GM19238 (cell line): ENCODE data around the gene TTC23.

Experiments
- DNase-seq: peaks from one replicate; pipeline ENCODE4 v3.0.0; 2011; ENCODE audit warnings: low spot score; ENCODE audit not compliant: insufficient read length

Gene TTC23

DNA sequence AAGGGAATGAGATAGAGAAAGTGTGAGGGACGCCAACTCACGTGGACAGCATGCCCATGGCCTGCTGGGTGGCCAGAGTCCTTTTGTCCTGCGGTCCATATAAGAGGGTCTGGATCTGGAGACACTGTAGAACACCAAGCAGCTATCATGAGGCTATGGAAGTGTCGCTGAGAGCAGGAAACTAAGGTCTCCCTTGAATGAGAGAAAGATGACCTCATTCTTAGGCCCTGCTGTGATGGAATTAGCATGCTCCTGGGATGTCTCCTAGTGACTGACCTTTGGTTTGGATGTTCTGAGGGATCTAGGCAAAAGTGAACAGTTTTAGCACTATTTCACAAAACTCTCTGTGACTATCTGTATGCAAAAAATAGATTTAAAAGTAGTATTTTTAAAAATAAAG is 110.1 kb downstream of the TTC23 start:
- DNase-seq = no peak

DNA sequence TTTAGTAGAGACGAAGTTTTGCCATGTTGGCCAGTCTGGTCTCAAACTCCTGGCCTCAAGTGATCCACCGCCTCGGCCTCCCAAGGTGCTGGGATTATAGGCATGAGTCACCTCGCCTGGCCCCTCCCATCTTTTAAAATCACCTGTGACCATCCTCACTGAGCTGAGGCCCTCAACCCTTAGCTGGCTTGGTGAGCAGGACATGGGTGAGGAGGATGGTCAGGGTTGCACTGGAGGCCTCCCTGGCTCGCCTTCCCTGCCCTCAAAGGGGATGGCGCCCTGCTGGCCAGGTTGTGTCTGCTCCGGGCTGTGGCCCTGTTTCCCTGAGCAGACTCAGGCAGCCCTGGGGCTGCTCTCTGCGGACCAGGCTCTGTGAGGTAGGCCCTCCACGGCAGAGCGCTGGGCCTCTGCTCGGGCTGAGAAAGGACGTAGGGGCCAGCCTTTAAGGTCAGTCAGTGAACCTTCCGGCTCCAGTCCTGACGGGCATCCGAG is 110.8 kb downstream of the TTC23 start:
- DNase-seq = no peak

DNA sequence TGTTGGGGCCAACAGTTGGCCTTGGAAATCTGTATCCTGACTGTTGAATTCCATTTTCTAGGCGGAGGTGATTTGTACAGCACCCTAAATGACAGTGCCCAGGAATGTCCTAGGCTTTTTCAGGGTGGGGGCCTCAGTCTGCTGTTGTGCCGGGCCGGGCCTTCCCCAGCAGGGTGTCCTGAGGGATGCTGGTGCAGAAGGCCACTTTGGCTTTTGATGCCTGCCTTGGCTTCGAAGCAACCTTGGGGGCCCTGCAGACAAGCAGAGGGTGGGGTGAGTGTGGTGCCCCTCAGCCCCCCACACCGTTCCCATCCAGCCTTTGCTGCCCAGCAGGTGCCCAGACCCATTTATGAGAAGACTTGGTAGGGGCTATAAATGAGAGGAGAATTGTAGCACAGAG is 111.5 kb downstream of the TTC23 start:
- no peak for DNase-seq

DNA sequence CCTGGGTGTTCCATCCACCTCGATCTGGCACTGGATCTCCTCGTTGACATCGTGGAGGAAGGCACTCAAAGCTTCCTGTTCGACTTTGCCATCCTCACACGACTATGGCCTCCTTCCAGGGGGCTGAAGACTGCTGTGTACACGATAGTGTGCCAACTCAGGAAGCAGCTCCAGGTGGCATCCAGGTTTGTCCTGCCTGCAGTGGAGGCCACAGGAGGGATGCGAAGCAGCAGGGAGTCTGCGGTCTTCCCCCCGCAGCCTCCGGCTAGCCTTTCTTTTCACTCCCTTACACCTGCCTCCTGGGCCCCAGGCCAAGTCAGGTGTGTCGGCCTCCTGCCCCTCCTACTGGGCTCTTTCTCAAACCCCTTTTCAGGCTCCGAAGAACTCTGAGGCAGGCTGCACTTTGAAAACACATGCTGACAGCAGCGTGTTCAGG is 112.3 kb downstream of the TTC23 start:
- DNase-seq = no peak

DNA sequence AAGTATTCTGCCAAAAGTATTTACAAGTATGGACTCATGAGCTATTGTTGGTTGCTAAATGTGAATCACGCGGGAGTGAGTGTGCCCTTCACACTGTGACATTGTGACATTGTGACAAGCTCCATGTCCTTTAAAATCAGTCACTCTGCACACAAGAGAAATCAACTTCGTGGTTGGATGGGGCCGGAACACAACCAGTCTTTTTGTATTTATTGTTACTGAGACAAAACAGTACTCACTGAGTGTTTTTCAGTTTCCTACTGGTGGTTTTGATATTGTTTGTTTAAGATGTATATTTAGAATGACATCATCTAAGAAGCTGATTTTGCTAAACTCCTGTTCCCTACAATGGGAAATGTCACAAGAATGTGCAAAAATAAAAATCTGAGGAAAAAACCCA is 114.2 kb downstream of the TTC23 start:
- no peak for DNase-seq

DNA sequence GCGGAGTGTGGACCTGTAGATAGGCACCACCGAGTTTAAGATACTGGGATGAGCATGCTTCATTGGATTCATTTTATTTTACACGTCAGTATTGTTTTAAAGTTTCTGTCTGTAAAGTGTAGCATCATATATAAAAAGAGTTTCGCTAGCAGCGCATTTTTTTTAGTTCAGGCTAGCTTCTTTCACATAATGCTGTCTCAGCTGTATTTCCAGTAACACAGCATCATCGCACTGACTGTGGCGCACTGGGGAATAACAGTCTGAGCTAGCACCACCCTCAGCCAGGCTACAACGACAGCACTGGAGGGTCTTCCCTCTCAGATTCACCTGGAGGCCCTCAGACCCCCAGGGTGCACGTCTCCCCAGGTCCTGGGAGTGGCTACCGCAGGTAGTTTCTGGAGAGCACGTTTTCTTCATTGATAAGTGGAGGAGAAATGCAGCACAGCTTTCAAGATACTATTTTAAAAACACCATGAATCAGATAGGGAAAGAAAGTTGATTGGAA is 115.0 kb downstream of the TTC23 start:
- DNase-seq = no peak

DNA sequence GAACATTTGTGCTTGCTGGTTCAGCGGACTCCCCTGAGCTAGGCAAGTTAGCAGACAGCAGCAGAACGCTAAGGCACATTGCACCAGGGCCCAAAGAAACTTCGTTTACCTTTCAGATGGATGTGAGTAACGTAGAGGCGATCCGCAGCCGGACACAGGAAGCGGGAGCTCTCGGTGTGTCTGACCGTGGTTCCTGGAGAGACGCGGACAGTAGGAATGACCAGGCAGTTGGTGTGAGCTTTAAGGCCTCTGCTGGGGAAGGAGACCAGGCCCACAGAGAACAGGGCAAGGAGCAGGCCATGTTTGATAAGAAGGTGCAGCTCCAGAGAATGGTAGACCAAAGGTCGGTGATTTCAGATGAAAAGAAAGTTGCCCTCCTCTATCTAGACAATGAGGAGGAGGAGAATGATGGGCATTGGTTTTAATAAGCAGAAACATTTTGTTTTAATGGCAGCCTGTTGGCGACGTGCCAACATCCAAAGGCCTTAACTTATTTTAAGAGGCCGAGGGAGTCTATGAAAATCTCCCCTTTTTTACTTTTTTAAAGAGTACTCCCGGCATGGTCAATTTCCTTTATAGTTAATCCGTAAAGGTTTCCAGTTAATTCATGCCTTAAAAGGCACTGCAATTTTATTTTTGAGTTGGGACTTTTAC is 116.6 kb downstream of the TTC23 start:
- DNase-seq = no peak

DNA sequence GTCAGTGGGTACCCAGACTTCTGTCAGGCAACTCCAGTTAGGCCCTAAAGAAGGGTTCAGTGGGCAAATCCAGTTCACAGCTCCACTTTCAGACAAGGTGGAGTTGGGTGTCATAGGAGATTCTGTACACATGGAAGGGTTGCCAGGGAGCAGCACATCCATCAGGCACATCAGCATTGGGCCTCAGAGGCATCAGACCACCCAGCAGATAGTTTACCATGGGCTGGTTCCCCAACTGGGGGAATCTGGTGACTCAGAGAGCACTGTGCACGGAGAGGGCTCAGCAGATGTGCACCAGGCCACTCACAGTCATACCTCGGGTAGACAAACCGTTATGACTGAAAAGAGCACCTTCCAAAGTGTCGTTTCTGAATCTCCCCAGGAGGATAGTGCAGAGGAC is 117.3 kb downstream of the TTC23 start:
- no peak for DNase-seq

DNA sequence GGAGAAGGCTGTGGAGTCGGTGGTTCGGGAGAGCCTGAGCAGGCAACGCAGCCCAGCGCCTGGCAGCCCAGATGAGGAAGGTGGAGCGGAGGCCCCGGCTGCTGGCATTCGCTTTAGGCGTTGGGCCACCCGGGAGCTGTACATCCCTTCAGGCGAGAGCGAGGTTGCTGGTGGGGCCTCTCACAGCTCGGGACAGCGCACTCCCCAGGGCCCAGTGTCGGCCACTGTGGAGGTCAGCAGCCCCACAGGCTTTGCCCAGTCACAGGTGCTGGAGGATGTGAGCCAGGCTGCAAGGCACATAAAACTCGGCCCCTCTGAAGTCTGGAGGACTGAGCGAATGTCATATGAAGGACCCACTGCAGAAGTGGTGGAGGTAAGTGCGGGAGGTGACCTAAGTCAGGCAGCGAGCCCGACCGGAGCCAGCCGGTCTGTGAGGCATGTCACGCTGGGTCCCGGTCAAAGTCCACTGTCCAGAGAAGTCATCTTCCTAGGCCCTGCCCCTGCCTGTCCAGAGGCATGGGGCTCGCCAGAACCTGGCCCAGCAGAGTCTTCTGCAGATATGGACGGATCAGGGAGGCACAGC is 117.8 kb downstream of the TTC23 start:
- DNase-seq = no peak

DNA sequence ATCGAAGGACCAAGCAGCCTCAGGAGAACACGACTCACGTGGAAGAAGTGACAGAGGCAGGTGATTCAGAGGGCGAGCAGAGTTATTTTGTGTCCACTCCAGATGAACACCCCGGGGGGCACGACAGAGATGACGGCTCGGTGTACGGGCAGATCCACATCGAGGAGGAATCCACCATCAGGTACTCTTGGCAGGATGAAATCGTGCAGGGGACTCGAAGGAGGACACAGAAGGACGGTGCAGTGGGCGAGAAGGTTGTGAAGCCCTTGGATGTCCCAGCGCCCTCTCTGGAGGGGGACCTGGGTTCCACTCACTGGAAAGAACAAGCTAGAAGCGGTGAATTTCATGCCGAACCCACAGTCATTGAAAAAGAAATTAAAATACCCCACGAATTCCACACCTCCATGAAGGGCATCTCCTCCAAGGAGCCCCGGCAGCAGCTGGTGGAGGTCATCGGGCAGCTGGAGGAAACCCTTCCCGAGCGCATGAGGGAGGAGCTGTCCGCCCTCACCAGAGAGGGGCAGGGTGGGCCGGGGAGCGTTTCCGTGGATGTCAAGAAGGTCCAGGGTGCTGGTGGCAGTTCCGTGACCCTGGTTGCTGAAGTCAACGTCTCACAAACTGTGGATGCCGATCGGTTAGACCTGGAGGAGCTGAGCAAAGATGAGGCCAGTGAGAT is 118.5 kb downstream of the TTC23 start:
- DNase-seq = no peak

DNA sequence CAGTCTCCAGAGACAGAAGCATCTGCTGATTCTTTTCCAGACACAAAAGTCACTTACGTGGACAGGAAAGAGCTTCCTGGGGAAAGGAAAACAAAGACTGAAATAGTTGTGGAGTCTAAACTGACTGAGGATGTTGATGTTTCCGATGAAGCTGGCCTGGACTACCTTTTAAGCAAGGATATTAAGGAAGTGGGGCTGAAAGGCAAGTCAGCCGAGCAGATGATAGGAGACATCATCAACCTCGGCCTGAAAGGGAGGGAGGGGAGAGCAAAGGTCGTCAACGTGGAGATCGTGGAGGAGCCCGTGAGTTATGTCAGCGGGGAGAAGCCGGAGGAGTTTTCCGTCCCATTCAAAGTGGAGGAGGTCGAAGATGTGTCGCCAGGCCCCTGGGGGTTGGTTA is 119.1 kb downstream of the TTC23 start:
- DNase-seq = no peak

DNA sequence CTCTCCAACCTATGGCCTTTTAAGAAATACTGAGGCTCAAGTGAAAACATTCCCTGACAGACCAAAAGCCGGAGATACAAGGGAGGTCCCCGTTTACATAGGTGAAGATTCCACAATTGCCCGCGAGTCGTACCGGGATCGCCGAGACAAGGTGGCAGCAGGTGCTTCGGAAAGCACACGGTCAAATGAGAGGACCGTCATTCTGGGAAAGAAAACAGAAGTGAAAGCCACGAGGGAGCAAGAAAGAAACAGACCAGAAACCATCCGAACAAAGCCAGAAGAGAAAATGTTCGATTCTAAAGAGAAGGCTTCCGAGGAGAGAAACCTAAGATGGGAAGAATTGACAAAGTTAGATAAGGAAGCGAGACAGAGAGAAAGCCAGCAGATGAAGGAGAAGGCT is 119.7 kb downstream of the TTC23 start:
- DNase-seq = no peak

DNA sequence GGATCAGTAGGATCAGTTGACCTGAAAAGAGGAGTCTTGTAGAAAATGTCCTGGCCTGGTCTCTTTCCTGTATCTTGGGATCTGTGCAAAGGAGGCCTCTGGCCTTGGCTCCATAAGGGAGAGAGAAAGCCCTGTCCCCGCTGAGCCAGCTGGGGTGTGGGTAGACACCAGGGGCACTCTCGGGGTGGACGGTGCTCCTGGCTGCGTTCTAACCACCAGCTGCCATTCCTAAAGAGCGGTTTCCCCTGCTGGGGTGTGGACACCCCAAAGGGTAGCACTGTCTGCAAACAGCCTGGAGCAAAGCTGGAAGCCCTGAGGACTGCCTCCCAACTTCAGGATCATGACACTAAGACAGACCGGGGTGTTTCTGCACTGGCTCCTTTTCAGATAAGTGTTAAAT is 121.0 kb downstream of the TTC23 start:
- no peak for DNase-seq

DNA sequence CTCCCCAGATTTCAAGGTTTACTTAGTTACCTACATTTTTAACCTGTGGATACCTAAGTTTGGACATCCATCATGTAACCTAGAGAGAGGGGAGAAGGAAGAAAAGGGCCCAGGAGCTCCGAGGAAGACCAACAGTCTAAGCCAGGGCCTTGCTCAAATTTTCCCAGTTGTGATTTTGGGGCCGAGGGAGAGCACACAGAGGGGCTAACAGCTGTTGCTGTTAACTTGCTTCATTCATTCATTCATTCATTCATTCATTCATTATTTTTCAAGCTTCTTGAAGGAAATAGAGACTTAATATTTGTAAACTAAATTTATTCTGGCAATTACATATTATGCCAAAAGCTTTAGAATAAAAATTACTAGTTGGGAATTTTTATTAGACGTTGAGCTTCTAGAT is 121.6 kb downstream of the TTC23 start:
- no peak for DNase-seq

DNA sequence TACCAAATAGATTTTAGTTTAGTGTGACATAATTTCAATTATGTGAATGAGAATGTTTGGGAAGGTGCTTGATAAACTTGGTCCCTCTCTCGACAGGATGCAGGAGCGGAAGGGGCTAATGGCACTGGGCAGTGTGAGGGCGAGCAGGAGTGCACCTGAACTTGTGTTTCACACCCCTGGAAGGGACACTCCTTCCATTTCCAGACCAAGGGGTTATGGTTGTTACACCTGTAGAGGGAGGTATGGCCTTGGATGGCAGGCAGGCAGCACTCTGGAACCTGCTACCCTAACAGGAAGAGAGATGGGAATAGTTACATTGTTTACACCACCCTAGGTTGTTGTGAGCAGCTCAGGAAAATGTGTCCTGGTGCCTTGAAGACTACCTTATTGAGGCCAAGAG is 122.5 kb downstream of the TTC23 start:
- no peak for DNase-seq

DNA sequence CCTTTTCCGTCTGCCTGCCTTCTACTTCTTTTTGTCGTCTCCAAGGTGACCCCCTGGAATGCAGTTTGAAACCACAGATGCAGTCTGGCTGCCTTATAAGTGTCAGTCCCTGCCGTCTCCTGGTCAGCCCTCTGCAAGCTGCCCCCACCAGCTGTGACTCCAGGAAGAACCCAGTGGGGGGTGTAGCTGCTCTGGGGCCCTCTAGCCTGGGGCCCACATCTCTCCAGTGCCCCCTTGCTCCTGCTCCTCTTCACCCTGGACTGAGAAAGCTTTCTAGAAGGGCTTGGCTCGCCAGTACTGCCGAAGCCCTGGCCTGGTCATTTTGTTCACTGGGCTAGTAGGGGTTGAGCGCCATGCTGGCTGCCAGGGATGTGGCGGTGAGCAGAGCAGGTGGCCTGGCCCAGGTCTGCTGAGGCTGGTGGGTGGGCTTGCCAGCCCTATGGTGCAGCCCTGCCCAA is 123.2 kb downstream of the TTC23 start:
- no peak for DNase-seq

DNA sequence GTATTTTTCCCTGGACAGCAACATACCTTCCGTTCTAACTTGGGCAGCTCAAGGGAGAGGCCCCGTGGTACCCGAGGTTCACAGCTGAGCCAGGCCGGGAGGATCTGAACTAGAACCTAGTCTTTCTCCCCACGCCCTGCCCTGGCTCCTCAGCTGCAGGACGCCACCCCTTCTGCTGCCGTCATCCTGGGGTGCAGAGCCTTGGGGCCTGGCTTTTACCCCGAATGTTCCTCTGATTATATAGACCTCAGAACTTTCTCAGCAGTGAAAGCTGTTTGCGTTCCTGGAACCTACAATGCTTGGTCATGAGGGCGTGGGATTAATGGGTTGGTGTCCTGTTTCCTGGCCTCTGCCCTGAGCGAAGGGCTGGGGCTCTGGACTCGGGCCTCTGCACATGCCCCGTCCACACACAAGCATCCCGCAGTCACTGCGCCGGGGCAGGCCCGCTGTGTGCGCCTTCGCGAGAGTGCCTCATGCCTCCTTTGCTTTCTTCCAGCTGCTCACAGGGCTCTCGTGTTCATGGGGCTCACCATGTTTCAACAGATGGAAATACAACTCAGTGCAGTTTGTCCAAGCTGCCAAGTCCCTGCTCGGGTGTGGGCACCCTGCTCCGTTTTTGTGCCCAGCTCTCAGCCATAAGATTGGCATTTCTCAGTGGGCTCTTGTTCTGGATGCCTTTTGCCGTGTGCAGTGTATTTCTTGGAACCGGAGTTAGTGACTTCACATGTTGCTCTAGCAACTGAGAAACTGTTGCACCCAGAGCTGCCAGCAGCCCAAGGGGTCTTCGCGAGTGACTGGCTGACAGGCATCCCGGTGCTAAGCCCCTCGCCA is 124.1 kb downstream of the TTC23 start:
- DNase-seq = no peak

DNA sequence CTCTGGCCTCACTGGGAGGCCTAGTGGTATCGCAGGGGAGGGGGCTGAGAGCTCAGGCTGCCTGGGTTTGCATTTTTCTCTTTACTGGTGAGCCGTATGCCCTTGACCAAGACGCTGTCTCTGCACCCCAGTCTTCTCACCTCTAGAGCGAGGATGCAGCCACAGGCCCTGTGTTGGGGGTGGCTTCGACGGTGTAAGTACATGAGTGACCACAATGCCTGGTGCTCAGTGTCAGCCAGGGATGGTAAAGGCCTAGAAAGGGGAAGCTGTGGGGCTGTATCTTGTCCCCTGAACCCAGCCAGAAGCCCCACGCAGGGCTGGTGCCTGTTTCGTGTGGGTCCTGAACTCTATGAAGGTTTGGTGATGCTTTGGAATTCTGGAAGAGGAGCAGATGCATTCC is 124.7 kb downstream of the TTC23 start:
- no peak for DNase-seq

DNA sequence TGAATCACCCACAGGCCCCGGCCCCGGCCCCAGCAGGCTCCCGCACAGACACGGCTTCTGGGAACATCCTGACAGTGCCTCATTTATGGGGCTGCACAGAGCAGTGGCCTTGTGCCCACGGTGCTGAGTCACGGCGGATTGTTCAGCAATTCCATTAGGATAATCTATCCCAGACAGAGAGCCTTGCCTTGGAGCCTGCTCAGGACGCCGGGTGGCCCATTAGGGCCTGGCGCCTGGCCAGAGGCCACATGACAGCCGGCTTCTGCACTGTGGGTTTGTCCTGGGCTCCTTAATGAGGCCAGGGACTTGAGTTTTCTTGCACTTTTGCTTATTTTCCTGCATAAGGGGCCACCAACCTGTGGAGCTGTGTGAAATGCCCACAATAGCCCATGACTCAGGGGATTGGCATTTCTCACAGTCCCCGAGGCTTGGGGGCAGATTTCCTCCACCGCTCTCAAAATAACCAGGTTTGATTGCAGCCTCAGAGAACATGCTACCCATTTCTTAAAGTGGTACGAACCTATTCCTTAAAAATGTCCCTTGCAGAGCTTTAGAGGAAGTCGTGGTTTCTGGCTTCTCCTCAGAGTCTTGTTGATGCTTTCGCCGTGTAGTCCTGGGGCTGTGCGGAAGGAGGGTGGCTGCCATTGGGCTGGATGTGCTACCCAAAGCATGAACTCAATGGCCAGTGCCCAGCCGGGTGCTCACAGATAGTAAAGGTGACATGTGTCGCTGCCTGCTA is 125.5 kb downstream of the TTC23 start:
- no peak for DNase-seq

DNA sequence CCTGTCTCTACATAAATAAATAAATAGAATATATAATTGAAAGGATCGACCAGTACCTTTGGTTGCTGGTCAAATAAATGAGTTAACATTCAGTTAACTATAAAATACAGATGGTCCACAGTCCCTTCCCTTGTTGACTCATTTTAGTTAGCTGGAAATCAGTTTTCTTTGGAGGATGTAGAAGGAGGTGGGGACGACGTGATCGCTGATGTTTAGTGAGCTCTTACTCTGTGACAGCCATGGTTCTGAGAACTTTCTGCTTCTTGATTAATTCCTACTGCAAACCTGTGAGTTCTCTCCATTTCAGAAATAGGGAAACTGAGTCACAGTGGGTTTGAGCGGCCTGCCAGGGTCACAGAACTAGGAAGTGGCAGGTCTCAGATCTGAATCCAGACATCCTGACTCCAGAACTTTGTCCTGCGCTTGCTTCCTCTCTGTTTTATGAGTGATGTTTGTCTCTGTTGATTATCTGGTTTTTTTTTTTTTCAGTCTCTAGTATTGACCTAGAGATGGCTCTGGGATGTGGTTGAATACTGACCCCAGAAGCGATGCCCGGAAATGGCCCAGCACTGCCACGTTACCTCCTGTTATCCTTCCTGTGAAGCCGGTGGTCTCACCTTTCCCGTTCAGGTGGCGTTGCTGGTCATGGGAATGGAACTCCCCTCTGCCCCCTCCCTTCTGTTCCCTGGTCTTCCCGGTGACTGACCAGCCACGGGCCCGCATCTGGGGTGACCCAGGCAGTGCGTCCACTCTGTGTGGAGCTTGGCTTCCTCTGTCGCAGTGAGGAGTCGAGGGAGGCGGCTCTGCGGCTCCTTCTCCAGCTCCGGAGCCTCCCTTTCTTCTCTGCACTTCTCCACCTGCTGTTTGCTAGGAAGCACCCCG is 126.3 kb downstream of the TTC23 start:
- DNase-seq = no peak
